Activated CD4-positive, alpha-beta memory T cell treated with anti-CD3 and anti-CD28 coated beads, Interleukin-2, amount 10 ng/mL, durations not matched to agents 7 days and 5 days (primary cell): Measurements from ENCODE around the gene KCTD19. TPM values are rescaled to one million over a fixed set of nuclear protein-coding genes. Genes with fewer than 3 reads are reported as not detected.

Experiments
- CTCF ChIA-PET: fragments of 350-600 bp; sonication (Branson Sonifier 250); formaldehyde crosslinking; loops from one replicate; lab custom pipeline; 2021; ENCODE audit warnings: antibody characterized with exemption, inconsistent platforms; lab: Charles Lee
- POLR2A ChIA-PET: fragments of 350-600 bp; sonication (Branson Sonifier 250); formaldehyde crosslinking; loops from one replicate; lab custom pipeline; 2021; ENCODE audit warnings: antibody characterized with exemption; lab: Charles Lee
- DNase-seq: peaks from one replicate; pipeline ENCODE4 v3.0.0-alpha.2; 2020
- H3K27ac Mint-ChIP-seq: one replicate; pipeline ENCODE4 v1.8.0; 2021; ENCODE audit warnings: mild to moderate bottlenecking, mixed read lengths
- H3K27me3 Mint-ChIP-seq: one replicate; pipeline ENCODE4 v1.8.0; 2021; ENCODE audit warnings: mixed read lengths
- H3K36me3 Mint-ChIP-seq: one replicate; pipeline ENCODE4 v1.8.0; 2021; ENCODE audit warnings: low read depth, mixed read lengths
- H3K4me1 Mint-ChIP-seq: one replicate; pipeline ENCODE4 v1.8.0; 2021; ENCODE audit warnings: mixed read lengths
- H3K4me3 Mint-ChIP-seq: one replicate; pipeline ENCODE4 v1.8.0; 2021; ENCODE audit warnings: mild to moderate bottlenecking, mixed read lengths
- H3K9me3 Mint-ChIP-seq: one replicate; pipeline ENCODE4 v1.8.0; 2021; ENCODE audit warnings: mixed read lengths
- total RNA-seq, 2 experiments: library from RNA; stranded (reverse); gene quantifications; one replicate each; pipeline ENCODE4 v1.2.3, GENCODE V29; 2021

The KCTD19 gene
- total RNA-seq, 2 experiments from 2014 or later = 0.20 to 0.48 TPM

DNA sequence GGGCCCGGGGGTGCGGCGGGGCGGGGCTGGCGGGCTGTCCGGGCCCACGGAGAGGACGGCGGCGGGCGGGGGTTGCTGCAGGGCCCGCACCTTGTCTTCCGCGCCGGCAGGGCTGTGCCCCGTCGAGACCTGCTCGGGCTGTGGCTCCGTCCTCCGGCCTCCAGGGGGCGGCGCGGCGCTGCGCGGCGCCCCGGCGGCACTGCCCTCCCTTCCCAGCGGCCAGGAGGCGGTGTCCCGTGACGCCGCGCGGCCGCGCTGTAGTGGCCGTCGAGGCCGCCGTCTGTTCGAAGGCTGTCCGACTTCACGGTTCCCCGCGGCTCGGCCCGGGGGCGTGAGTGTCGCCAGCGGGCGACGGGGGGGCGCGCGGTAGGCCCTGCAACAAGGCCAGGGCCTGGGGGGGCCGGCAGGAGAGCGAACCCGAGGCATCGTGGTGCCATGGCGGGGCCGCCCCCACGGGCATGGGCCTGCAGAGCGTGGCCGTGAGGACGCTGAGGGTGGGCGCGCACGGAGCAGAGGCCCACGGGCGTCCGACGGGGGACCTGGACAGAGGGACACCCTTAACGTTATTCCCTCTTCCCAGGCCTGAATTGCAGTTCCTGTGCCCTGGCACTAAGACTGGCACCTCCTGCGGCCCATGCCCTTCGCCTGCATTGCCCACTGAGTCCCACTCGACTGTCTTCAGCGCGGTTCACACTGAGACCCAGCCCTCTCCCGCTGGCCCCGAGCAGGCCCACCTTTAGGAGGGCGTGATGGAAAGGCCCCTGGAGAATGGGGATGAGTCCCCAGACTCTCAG is 47.0 kb downstream of the KCTD19 start, which contains the start of gene PLEKHG4:
PLEKHG4 (plus strand) TSS at position 237 of the 794 bp plus-strand sequence; CDS start at position 750, 513 bp downstream.
- Mint-ChIP-seq H3K4me3 (peak within 1 kb of the TSS; percentile 82), H3K27ac (peak within 1 kb of the TSS; percentile 69), H3K9me3 (no peaks in the 10 kb centered on the region), H3K4me1 (peaks cover 24% of the 10 kb centered on the region), H3K27me3 (no peaks in the 10 kb centered on the region), H3K36me3 (peaks cover 12% of the 10 kb centered on the region)
- DNase-seq = peak; percentile 87
- CTCF ChIA-PET = interaction anchor here (0.7 to 2.7 kb wide), 9 partner anchors 14 to 120 kb away, joined by 3 to 15 read pairs (median 5); partner anchors contain the start of genes FHOD1, KCTD19, LRRC36 and SLC9A5
- POLR2A ChIA-PET = interaction anchor here (1.3 to 2.3 kb wide), 6 partner anchors 7 to 35 kb away, joined by 4 to 9 read pairs (median 5); partner anchors contain the start of genes FHOD1 and SLC9A5

DNA sequence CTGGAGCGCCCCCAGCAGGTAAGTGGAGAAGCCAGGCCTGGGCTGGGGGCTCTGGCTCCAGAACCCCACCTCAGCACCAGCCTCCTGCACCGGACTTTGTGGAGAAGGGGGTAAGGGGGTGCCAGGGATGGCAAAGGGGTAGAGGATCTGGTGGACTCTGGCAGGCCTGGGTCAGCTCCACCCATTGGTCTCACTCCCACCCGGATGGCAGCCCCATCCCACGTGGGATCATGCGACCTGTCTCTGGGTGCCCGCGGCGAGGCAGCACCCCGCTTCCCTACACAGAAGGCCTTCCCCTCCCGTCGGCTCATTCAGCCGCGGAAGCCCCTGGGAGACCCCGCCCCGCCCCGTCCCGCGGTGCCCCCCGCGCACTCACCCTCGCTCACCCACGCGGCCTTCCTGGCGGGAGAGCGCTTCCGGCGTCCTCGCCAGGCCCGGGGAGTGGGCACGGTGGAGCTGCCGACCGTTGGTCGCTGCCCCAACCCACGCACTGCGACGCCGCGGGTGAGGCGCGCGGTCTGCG is 47.7 kb downstream of the KCTD19 start:
- H3K4me3 Mint-ChIP-seq = peak overlapping the region; percentile 82
- POLR2A ChIA-PET = interaction anchor here (0.8 to 2.3 kb wide), 4 partner anchors 8 to 31 kb away, joined by 4 to 9 read pairs (median 7); partner anchors contain the start of genes FHOD1 and SLC9A5
- no peaks in the 10 kb centered on the region for H3K27me3 Mint-ChIP-seq
- CTCF ChIA-PET = interaction anchor here (1.0 to 2.7 kb wide), 11 partner anchors 9 to 121 kb away, joined by 3 to 15 read pairs (median 4); partner anchors contain the start of genes FHOD1, SLC9A5 and TMEM208
- DNase-seq = peak; percentile 62
- peaks cover 12% of the 10 kb centered on the region for H3K36me3 Mint-ChIP-seq
- H3K27ac Mint-ChIP-seq = peak overlapping the region; percentile 69
- H3K4me1 Mint-ChIP-seq = peaks cover 24% of the 10 kb centered on the region
- no peaks in the 10 kb centered on the region for H3K9me3 Mint-ChIP-seq

DNA sequence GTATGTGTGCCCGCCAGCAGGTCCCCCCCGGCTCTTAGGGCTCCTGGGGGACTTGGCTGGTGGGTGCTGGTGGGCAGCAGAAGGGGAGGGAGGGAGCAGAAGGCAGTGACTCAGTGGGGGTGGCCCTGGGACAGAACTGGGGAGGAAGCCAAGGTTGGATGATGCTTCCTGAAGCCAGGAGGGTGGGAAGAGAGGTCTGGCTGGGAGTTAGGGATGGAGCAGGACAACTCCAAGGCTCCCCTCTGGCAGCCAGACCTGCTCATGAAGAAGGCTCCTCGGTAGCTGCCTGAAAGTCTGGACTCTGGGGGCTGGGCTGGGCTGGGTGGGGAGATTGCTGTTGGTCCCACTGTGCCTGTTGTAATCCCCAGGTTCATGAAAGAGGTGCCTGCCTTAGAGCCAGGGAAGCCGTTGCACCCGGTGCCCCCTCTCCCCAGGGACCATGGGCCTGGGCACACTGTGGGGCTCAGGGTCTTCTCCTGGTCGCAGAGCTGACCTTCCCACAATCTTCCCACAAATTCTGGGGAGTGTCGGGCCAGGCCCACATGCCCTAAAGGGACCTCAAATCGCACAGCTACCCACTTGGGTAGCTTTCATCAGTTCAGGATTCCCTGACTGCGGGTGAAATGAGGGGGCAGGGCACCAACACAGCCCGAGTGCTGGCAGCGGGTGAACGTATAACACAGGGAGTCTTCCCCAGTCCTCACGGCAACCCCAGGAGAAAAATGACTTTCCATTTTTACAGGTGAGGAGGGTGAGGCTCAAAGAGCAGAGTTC is 48.4 kb downstream of the KCTD19 start:
- peaks cover 12% of the 10 kb centered on the region for H3K36me3 Mint-ChIP-seq
- H3K4me3 Mint-ChIP-seq = peak overlapping the region; percentile 82
- H3K9me3 Mint-ChIP-seq = no peaks in the 10 kb centered on the region
- no peaks in the 10 kb centered on the region for H3K27me3 Mint-ChIP-seq
- CTCF ChIA-PET = interaction anchor here (0.7 to 2.7 kb wide), 12 partner anchors 8 to 121 kb away, joined by 3 to 15 read pairs (median 4); partner anchors contain the start of genes FHOD1, SLC9A5 and TMEM208
- no peak for DNase-seq
- peak overlapping the region; percentile 69 for H3K27ac Mint-ChIP-seq
- POLR2A ChIA-PET = interaction anchor here (0.6 to 2.3 kb wide), 6 partner anchors 8 to 178 kb away, joined by 3 to 9 read pairs (median 5); partner anchors contain the start of genes FHOD1 and SLC9A5
- peaks cover 24% of the 10 kb centered on the region for H3K4me1 Mint-ChIP-seq

DNA sequence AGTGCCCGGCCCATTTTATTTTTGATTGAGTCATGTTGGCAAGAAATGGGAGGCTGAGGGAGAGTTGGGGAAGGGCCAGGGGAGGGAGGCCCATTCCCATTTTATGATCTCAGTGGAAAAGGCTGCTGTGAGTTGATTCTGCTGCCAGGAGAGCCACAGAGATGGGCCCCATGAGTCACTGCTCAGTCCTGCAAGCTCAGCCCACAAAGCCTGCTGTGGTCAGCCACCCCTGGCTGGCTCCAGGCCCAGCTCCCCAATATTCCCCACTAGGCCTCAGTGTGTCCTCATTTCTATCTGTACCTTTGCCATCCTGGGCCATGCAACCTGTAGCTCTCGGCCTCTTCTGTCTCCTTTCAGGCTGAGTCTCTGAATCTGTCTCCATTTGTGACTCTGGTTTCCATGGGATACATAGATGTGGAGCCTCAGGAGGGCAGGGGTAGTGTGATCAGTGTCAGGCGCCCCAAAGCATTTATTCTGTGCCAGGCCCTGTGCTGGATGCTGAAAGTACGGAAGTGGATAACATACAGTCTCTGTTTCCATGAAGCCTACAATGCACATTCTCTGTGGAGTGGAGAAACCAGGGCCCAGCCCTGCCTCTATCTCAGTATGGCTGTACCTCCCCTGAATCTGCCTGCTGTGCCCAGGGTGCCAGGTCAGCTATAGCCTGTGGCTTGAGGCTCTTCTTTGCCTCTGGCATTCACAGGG is 49.1 kb downstream of the KCTD19 start:
- Mint-ChIP-seq H3K27ac (peak overlapping the region; percentile 38), H3K9me3 (no peaks in the 10 kb centered on the region), H3K4me3 (peak overlapping the region; percentile 59), H3K4me1 (peaks cover 24% of the 10 kb centered on the region), H3K36me3 (peaks cover 12% of the 10 kb centered on the region), H3K27me3 (no peaks in the 10 kb centered on the region)
- ChIA-PET POLR2A (interaction anchor here (0.6 to 2.3 kb wide), 3 partner anchors 9 to 54 kb away, joined by 3 to 6 read pairs (median 3); no protein-coding TSS in a partner anchor), CTCF (interaction anchor here (1.1 to 2.7 kb wide), 4 partner anchors 8 to 122 kb away, joined by 3 to 15 read pairs (median 6); no protein-coding TSS in a partner anchor)
- no peak for DNase-seq

DNA sequence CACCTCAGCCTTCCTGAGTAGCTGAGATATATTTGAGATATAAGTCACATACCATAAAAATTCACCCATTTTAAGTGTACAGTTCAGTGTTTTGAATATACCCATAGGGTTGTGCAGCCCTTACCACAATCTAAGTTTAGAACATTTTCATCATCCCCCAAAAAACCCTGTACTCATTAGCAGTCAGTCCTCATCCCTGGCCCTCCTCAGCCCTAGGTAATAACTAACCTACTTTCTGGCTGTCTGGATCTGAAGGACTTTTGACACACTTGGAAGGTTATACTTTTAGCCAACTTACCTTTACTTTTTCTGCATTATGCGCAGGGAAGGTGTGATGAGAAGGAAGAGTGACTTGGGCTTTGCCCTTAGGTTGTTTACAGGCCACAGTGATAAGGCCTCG is 51.2 kb downstream of the KCTD19 start:
- Mint-ChIP-seq H3K36me3 (peaks cover 12% of the 10 kb centered on the region), H3K9me3 (no peaks in the 10 kb centered on the region), H3K4me1 (peaks cover 24% of the 10 kb centered on the region), H3K27ac (no peak overlapping the region), H3K27me3 (no peaks in the 10 kb centered on the region), H3K4me3 (no peak overlapping the region)
- POLR2A ChIA-PET = no interaction called here
- CTCF ChIA-PET = no interaction called here
- no peak for DNase-seq

DNA sequence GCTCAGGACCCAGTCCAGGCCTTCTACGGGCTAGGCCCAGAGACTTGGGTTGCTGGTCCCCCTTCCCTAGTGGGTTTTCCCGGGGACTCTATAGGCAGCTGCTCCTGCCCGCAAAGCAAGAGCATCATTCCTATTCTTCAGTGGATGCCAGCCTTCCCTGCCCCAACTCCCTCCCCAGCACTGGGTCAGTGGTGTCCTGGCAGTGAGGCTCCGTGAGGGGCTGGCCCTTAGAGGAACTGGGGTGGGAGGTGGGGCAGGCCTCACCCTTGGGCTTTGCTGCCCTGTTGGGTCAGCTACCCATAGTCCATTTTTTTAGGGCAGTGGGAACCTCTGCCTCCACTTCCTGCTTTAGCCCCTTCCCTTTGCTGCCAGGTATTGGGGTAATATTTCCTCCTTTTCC is 55.1 kb downstream of the KCTD19 start:
- ChIA-PET POLR2A (interaction anchor here (1.4 kb wide), 1 partner anchor 19 kb away, joined by 3 read pairs; no protein-coding TSS in a partner anchor), CTCF (interaction anchor here (0.6 kb wide), 1 partner anchor 11 kb away, joined by 3 read pairs; no protein-coding TSS in a partner anchor)
- no peak overlapping the region for H3K4me3 Mint-ChIP-seq
- no peaks in the 10 kb centered on the region for H3K9me3 Mint-ChIP-seq
- no peaks in the 10 kb centered on the region for H3K27me3 Mint-ChIP-seq
- DNase-seq = no peak
- H3K27ac Mint-ChIP-seq = no peak overlapping the region
- peaks cover 4% of the 10 kb centered on the region for H3K36me3 Mint-ChIP-seq
- peaks cover 5% of the 10 kb centered on the region for H3K4me1 Mint-ChIP-seq

DNA sequence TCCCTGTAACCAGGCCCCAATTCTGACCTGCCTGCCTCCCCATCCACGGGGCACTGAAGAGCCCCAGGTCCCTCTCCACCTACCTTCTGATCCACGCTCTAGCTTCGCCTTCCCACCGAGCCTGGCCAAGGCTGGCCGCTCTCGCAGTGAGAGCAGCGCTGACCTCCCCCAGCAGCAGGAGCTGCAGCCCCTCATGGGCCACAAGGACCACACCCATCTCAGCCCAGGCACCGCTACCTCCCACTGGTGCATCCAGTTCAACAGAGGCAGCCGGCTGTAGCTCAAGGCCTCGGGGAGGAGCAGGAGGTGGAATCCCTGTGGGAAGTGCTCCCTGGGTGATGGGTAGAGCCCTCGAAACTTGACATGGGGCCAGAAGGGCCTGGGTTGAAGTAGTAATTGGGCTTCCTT is 55.6 kb downstream of the KCTD19 start:
- Mint-ChIP-seq H3K27ac (no peak overlapping the region), H3K27me3 (no peaks in the 10 kb centered on the region), H3K9me3 (no peaks in the 10 kb centered on the region), H3K4me3 (no peak overlapping the region), H3K36me3 (no peaks in the 10 kb centered on the region), H3K4me1 (peaks cover 3% of the 10 kb centered on the region)
- CTCF ChIA-PET = interaction anchor here (0.6 kb wide), 1 partner anchor 10 kb away, joined by 3 read pairs; no protein-coding TSS in a partner anchor
- POLR2A ChIA-PET = interaction anchor here (1.4 kb wide), 1 partner anchor 19 kb away, joined by 3 read pairs; no protein-coding TSS in a partner anchor
- DNase-seq = no peak

DNA sequence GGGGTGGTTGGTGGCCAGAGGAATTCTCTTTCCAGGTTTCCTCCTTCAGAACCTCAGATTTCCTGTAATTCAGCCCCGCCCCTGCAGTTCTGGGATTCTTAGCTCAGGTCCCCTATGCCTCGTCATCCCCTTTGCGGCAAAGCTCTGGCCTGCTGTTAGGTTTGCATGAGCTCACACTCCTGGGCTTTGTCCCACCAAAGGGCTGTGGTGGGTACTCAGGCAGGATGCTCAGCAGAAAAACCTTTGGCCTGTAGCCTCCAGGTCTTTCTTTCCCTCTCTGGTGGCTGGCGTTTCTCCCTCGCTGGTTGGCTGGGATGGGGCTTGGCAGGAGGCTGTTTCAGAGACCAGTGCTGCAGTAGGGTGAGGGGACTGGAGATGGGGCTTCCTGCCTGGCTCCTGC is 56.8 kb downstream of the KCTD19 start:
- Mint-ChIP-seq H3K4me3 (no peak overlapping the region), H3K27ac (no peak overlapping the region), H3K27me3 (no peaks in the 10 kb centered on the region), H3K4me1 (no peaks in the 10 kb centered on the region), H3K36me3 (no peaks in the 10 kb centered on the region), H3K9me3 (no peaks in the 10 kb centered on the region)
- CTCF ChIA-PET = interaction anchor here (0.9 kb wide), 1 partner anchor 9 kb away, joined by 4 read pairs; no protein-coding TSS in a partner anchor
- no peak for DNase-seq
- POLR2A ChIA-PET = no interaction called here

DNA sequence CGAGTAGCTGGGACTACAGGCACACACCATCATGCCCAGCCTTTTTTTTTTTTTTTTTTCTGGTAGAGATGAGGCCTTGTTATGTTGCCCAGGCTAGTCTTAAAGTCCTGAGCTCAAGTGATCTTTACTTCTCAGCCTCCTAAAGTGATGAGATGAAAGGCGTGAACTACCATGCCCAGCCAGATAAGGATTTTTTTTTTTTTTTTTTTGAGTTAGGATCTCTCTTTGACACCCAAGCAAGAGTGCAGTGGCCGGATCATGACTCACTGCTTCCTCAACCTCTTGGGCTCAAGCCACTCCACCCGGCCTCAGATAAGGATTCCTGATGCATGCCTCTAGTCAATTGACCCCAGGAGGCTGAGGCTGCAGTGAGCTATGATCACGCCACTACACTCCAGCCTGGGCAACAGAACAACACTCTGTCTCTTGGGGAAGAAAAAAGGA is 58.4 kb downstream of the KCTD19 start:
- ChIA-PET POLR2A (interaction anchor here (1.5 kb wide), 1 partner anchor 160 kb away, joined by 3 read pairs; no protein-coding TSS in a partner anchor), CTCF (interaction anchor here (0.7 to 1.3 kb wide), 2 partner anchors 56 to 160 kb away, joined by 4 to 5 read pairs; no protein-coding TSS in a partner anchor)
- Mint-ChIP-seq H3K4me3 (no peak overlapping the region), H3K27me3 (peaks cover 2% of the 10 kb centered on the region), H3K9me3 (no peaks in the 10 kb centered on the region), H3K4me1 (no peaks in the 10 kb centered on the region), H3K27ac (no peak overlapping the region), H3K36me3 (no peaks in the 10 kb centered on the region)
- DNase-seq = no peak

DNA sequence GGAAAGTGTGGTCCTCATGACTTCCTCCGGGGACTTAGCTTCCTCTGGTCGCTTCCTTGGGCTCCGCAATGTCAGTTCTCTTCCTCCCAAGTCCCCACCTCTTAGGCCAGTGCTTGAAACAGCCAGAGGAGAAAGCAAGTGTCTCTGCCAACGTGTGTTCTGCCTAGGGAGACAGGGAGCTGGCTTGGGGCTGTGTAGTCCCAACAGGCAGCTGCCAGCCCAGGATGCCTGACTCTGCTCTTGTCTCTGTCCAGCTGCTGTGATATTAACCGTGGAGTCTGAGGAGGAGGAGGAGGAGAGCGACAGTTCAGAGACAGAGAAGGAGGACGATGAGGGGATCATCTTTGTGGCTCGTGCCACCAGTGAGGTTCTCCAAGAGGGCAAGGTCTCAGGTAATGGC is 60.7 kb downstream of the KCTD19 start:
- POLR2A ChIA-PET = interaction anchor here (1.0 to 1.1 kb wide), 2 partner anchors 13 to 20 kb away, joined by 4 read pairs; no protein-coding TSS in a partner anchor
- Mint-ChIP-seq H3K27me3 (peaks cover 9% of the 10 kb centered on the region), H3K4me3 (no peak overlapping the region), H3K36me3 (no peaks in the 10 kb centered on the region), H3K9me3 (no peaks in the 10 kb centered on the region), H3K4me1 (no peaks in the 10 kb centered on the region), H3K27ac (no peak overlapping the region)
- CTCF ChIA-PET = no interaction called here
- DNase-seq = no peak

DNA sequence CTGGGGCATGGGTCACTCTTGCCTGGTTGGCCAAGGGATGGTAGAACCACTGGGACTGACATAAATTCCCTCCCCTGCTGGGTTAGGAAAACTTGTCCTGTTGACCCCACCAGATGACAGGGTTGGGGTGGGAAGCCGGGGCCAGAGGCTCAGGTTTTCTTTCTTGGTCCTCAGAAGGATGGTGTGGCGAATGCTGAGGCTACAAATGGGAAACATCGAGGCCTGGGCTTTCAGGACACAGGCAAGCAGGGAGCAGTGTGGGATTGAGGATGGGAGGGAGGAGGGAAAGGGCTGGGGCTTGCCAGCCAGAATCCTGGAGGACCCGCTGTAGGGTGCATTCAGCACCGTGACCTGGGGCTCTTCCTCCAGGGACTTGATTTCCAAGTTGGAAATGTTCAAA is 61.7 kb downstream of the KCTD19 start:
- Mint-ChIP-seq H3K27ac (no peak overlapping the region), H3K4me1 (no peaks in the 10 kb centered on the region), H3K4me3 (no peak overlapping the region), H3K27me3 (peaks cover 9% of the 10 kb centered on the region), H3K9me3 (no peaks in the 10 kb centered on the region), H3K36me3 (no peaks in the 10 kb centered on the region)
- no peak for DNase-seq
- ChIA-PET CTCF (interaction anchor here (0.6 to 1.3 kb wide), 3 partner anchors 14 to 306 kb away, joined by 3 read pairs; no protein-coding TSS in a partner anchor), POLR2A (interaction anchor here (1.8 kb wide), 1 partner anchor 17 kb away, joined by 6 read pairs; the partner anchor contains the start of genes FHOD1 and SLC9A5)
